Small intestine (tissue), 7 donors: ENCODE measurements around the gene EXOC4. TPM values are rescaled to one million over a fixed set of nuclear protein-coding genes. Genes with fewer than 3 reads are reported as not detected.

ENCODE experiments used
- DNase-seq, 2 donors: peaks; one replicate each; pipeline versions ENCODE4 v3.0.0 to v3.0.0-alpha.2; 2013
- FAIRE-seq: peaks from 2 replicates; lab custom pipeline; 2012; peaks lifted over from hg19 to GRCh38; lab: Jason Lieb, UNC
- H3K27ac ChIP-seq, 3 donors: one replicate each; pipeline ENCODE4 v1.5.1; 2013; ENCODE audit warnings: low read length in 2 of 3, mild to moderate bottlenecking in 2 of 3, control low read depth in 1 of 3, inconsistent platforms in 1 of 3, low read depth in 1 of 3, moderate library complexity in 1 of 3
- H3K27me3 ChIP-seq, 3 donors: one replicate each; pipeline ENCODE4 v1.6.1; 2013; ENCODE audit warnings: low read length in 3 of 3, inconsistent platforms in 1 of 3; ENCODE audit not compliant: control insufficient read depth in 3 of 3, insufficient read depth in 3 of 3
- H3K36me3 ChIP-seq, 3 donors: one replicate each; pipeline ENCODE4 v1.6.1; 2013; ENCODE audit warnings: low read length in 3 of 3, inconsistent platforms in 1 of 3, low read depth in 1 of 3, mild to moderate bottlenecking in 1 of 3, moderate library complexity in 1 of 3; ENCODE audit not compliant: control insufficient read depth in 3 of 3, insufficient read depth in 2 of 3
- H3K4me1 ChIP-seq, 3 donors: one replicate each; pipeline ENCODE4 v1.6.1; 2013; ENCODE audit warnings: low read length in 2 of 3, inconsistent platforms in 1 of 3, low read depth in 1 of 3, mild to moderate bottlenecking in 1 of 3, moderate library complexity in 1 of 3; ENCODE audit not compliant: control insufficient read depth in 3 of 3, insufficient read depth in 2 of 3
- H3K4me3 ChIP-seq, 3 donors: one replicate each; pipeline ENCODE4 v1.5.1; 2013; ENCODE audit warnings: low read length in 3 of 3, control low read depth in 1 of 3, inconsistent platforms in 1 of 3, low read depth in 1 of 3, mild to moderate bottlenecking in 1 of 3, moderate library complexity in 1 of 3
- H3K9me3 ChIP-seq, 2 donors: one replicate each; pipeline ENCODE4 v1.6.1; 2013; ENCODE audit warnings: low read depth in 1 of 2, low read length in 1 of 2; ENCODE audit not compliant: control insufficient read depth in 2 of 2, insufficient read depth in 1 of 2
- whole genome bisulfite sequencing, 3 donors: extraction: QIAGEN DNeasy Blood & Tissue Kit; methylation state at CpG; one replicate each; pipeline ENCODE4 v1.1.7; 2013; 5-methylcytosine and 5-hydroxymethylcytosine counted together
- polyA plus RNA-seq, 4 donors: library from polyadenylated mRNA; stranded (reverse) in 3 of 4; unstranded in 1 of 4; fragments of 200-250 nt in 3 of 4; fragments of 120-200 nt in 1 of 4; gene quantifications; one replicate each; pipeline versions ENCODE4 v1.2.1 to v1.2.3, GENCODE V29; 2013
- donor health status: healthy with polysubstance abuse.
- donor health status: control.
- donor health status: control.
- donor health status: Bipolar disorder and iron deficiency.
- donor health status: healthy.

Gene EXOC4
- polyA plus RNA-seq, 4 donors = 10.5 to 46.8 (median 18.8) TPM

DNA sequence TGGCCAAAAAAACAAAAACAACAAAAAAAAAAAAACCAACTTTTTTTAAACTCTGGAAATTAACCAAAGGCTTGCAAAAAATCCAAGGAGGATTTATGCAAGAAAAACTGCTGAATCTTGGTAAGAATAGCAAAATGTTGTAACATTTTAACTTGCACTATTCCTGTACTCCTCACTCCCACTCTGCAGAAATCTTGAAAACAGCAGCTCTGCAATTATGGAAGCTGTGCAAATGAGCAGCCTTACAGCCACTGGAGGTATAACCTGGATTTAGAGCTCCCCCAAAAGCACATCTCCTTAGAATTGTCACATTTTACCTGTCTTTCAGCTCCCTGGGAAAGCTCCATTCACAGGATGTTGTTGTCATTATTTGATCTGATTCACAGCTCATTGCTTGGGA, 832.4 kb downstream of the EXOC4 start:
- FAIRE-seq = no peak

DNA sequence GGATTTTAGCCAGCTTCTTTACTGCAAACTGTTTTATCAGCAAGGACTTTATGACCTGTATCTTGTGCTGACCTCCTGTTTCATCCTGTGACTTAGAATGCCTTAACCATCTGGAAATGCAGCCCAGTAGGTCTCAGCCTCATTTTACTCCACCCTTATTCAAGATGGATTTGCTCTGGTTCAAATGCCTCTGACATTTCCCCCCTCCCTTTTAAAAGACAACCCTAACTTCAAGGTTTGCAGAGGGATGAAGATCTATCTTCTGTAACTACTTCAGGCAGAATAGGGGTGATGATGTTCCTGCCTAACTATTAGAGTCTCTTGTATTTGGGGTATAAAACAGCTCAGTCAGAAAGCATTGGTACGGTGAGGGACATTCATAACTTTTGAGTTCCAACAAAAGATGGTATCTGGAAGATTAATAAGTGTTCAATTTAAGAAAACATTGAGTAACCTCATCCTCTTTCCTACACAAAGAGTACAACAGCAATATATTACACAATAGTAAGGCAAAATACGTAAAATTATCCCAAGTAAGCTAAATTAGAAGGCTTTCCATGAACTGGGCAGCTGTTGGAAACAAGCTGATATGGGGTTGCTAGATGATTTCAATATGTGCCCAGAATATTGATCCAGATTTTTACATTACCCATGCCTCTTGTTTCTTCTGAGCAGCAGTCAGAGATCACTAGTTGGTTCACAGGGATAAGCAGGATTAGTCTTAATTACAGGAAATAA, 834.3 kb downstream of the EXOC4 start:
- DNase-seq (peak in 1 of 2 donors; percentile 0), FAIRE-seq (no peak)
- Histone ChIP-seq H3K27ac (no peak overlapping the region), H3K9me3 (peaks cover 0 to 28% of the 10 kb centered on the region in 2 donors), H3K4me1 (no peaks in the 10 kb centered on the region), H3K27me3 (no peaks in the 10 kb centered on the region), H3K4me3 (no peak overlapping the region), H3K36me3 (no peaks in the 10 kb centered on the region)
- 84 to 89% (median 86%) methylated on average over 2 of the region's 2 CpGs for WGBS, 3 donors

More for the DNA sequence above, 832.4 kb downstream of the EXOC4 start:
- Histone ChIP-seq H3K9me3 (peaks cover 0 to 15% of the 10 kb centered on the region in 2 donors), H3K36me3 (no peaks in the 10 kb centered on the region), H3K4me1 (no peaks in the 10 kb centered on the region), H3K27ac (no peak overlapping the region), H3K4me3 (no peak overlapping the region), H3K27me3 (no peaks in the 10 kb centered on the region)
- DNase-seq = no peak

DNA sequence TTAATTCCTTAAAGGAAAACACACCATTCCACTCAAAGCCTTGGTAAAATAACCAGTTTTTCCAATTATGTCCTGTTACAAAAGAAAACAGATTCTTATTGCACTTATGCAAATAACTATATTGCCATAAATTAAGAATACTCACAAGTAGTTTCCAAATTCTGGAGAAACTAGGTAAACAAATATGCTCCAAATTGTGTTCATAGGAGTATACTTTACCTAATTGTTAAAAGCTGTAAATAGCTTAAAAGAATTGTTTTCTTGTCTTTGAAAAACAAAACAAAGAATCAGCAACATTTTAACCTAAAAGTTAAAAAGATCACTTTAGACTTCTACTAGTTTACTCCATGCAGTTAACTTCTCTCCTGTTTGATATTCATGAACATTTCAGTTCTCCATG, 835.3 kb downstream of the EXOC4 start:
- Histone ChIP-seq H3K27ac (no peak overlapping the region), H3K27me3 (no peaks in the 10 kb centered on the region), H3K9me3 (peaks cover 0 to 28% of the 10 kb centered on the region in 2 donors), H3K4me3 (no peak overlapping the region), H3K4me1 (no peaks in the 10 kb centered on the region), H3K36me3 (no peaks in the 10 kb centered on the region)
- DNase-seq (no peak), FAIRE-seq (no peak)

DNA sequence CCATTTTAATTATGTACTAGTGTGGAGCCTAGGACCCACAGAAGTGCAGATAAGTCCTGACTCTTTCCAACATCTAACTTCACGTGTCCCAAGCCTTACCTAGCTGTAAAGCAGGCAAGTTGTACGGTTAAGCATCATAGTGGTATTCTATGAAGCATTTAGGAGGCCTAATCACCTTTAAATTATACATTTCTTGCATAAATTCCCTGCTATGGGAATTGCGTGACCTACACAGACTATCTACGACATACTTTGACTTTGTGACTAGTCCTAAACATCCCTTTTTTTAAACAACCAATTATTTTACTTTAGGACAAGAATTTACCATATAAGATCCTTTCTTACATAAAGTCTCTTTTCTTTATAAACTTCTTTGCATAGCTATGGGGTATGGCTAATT, 836.6 kb downstream of the EXOC4 start:
- DNase-seq = peak in 1 of 2 donors; percentile 2
- Histone ChIP-seq H3K9me3 (peaks cover 0 to 28% of the 10 kb centered on the region in 2 donors), H3K27ac (no peak overlapping the region), H3K36me3 (no peaks in the 10 kb centered on the region), H3K4me3 (no peak overlapping the region), H3K27me3 (no peaks in the 10 kb centered on the region), H3K4me1 (no peaks in the 10 kb centered on the region)
- no peak for FAIRE-seq
- 71 to 82% (median 77%) methylated on average over 4 of the region's 4 CpGs for WGBS, 3 donors

DNA sequence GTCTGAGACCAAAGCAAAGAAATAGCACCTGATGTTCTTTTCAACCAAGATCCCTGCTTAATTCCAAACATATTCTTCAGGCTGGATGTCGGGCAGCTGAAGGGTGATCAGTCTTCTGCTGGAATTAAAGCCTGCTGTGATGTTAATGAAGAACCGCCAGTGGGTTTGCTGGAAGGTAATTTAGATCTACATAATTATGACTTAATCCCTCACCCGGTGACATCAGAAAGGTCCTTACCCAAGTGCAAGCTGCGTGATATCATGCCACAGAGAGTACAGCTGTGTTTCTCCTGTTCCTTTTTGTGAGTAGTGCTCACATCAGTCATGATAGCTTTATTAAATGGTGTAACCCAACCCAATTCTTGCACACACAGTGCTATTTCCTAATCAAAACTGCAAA, 845.2 kb downstream of the EXOC4 start:
- DNase-seq = peak in 1 of 2 donors; percentile 0
- Histone ChIP-seq H3K27me3 (no peaks in the 10 kb centered on the region), H3K36me3 (no peaks in the 10 kb centered on the region), H3K4me1 (no peaks in the 10 kb centered on the region), H3K4me3 (no peak overlapping the region), H3K9me3 (peaks cover 0 to 16% of the 10 kb centered on the region in 2 donors), H3K27ac (no peak overlapping the region)
- FAIRE-seq = no peak
- 86 to 90% (median 88%) methylated on average over 4 of the region's 4 CpGs for WGBS, 3 donors

DNA sequence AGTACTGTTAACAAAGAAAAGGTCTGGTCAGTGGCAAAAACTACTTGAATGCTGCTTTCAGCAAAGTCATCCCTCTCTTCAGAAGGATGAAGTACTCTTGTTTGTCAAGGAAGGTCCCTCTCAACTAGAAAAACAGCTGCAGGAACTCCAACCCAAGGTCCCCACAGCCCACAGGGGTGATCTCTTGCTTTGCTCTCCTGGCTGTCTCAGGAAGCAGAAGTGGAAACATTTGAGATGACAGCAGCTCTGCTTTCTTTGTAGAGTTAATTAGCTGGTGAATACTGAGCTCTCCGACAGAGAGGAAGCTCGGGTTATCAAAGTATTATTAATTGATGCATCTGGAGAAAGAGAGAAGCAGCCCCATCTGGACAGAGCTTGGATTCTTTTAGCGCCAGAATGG, 848.8 kb downstream of the EXOC4 start:
- Histone ChIP-seq H3K27ac (no peak overlapping the region), H3K4me1 (no peaks in the 10 kb centered on the region), H3K36me3 (no peaks in the 10 kb centered on the region), H3K27me3 (no peaks in the 10 kb centered on the region), H3K9me3 (peaks cover 0 to 12% of the 10 kb centered on the region in 2 donors), H3K4me3 (no peak overlapping the region)
- DNase-seq = no peak
- FAIRE-seq = no peak
- 67 to 83% methylated on average over 3 of the region's 3 CpGs; no CpG with 5 or more reads in 1 of the 3 donors for WGBS, 3 donors

DNA sequence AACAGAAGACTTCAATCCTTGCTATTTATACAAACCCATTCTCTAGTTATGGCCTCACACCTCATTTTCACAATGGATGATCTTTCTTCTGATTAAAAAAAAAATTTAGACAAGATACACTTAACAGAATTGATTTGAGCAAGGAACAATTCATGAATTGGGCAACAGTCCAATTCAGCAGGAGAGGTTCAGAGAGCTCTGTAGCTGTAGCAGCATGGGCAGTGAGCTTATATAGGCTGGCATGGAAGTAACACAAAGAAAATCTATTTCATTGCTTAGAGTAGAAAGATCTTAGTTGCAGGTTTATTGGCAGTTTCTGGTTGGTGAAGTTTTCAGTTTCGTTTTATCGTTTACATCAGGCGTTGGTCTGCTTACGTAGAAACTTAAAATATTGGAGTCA, 851.3 kb downstream of the EXOC4 start:
- FAIRE-seq (no peak), DNase-seq (no peak)
- no peaks in the 10 kb centered on the region for H3K9me3 ChIP-seq
- no peak overlapping the region for H3K4me3 ChIP-seq
- no peaks in the 10 kb centered on the region for H3K27me3 ChIP-seq
- H3K4me1 ChIP-seq = no peaks in the 10 kb centered on the region
- no peaks in the 10 kb centered on the region for H3K36me3 ChIP-seq
- 91 to 98% methylated on average over 4 of the region's 4 CpGs; no CpG with 5 or more reads in 1 of the 3 donors for WGBS, 3 donors
- no peak overlapping the region for H3K27ac ChIP-seq

DNA sequence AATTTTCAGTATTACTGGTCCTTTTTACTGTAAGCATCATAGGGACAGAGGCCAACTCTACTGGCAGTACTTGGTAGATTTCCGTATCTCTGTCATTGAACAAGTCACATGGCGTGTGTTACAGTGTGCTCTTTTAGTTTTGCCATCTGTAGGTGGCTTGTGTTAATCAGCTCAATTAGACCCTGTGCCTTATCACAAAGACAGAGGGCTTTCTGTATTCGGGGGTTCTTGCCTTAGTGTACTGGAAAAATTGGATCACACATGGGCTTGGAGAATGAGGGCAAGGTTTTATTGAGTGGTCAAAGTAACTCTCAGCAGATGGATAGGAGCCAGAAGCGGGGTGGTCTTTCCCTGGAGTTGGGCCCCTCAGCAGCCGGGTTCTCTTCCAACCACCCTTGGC, 853.0 kb downstream of the EXOC4 start:
- Histone ChIP-seq H3K27ac (no peak overlapping the region), H3K4me1 (no peaks in the 10 kb centered on the region), H3K36me3 (no peaks in the 10 kb centered on the region), H3K4me3 (no peak overlapping the region), H3K9me3 (no peaks in the 10 kb centered on the region), H3K27me3 (no peaks in the 10 kb centered on the region)
- FAIRE-seq (no peak), DNase-seq (no peak)
- 87 to 90% methylated on average over 5 of the region's 5 CpGs; no CpG with 5 or more reads in 1 of the 3 donors for WGBS, 3 donors

DNA sequence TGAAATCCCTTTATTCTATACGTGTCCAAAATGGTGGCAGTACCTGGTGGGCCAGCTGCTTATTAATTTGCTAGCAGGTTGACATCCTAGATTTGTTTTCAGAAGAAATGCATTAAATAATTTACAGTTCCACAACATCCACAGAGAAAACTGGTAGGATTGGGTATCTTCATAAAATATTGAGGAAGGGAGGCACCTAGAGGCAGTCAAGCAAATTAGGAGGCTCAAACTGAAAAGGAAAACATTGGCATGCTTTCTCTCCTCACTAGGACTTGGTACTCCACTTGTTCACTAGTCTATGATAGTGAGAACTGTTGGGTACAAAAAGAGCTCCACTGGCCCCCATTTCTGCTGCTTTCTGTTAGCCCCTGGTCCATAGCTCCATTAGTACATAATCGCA, 855.9 kb downstream of the EXOC4 start:
- DNase-seq = no peak
- no peaks in the 10 kb centered on the region for H3K36me3 ChIP-seq
- no peaks in the 10 kb centered on the region for H3K4me1 ChIP-seq
- WGBS, 3 donors = 63 to 91% methylated on average over 2 of the region's 2 CpGs; no CpG with 5 or more reads in 1 of the 3 donors
- no peak for FAIRE-seq
- H3K27me3 ChIP-seq = no peaks in the 10 kb centered on the region
- H3K4me3 ChIP-seq = no peak overlapping the region
- H3K9me3 ChIP-seq = no peaks in the 10 kb centered on the region
- H3K27ac ChIP-seq = no peak overlapping the region
